HG03064 (cell line): ENCODE measurements around the gene IGIP.

Experiments used
- ATAC-seq: cut with Tn5 transposase; IDR thresholded peaks from one replicate; pipeline ENCODE4 v1.9.1; 2021; ENCODE audit warnings: low read depth; ENCODE audit not compliant: unreplicated experiment

The IGIP gene

DNA sequence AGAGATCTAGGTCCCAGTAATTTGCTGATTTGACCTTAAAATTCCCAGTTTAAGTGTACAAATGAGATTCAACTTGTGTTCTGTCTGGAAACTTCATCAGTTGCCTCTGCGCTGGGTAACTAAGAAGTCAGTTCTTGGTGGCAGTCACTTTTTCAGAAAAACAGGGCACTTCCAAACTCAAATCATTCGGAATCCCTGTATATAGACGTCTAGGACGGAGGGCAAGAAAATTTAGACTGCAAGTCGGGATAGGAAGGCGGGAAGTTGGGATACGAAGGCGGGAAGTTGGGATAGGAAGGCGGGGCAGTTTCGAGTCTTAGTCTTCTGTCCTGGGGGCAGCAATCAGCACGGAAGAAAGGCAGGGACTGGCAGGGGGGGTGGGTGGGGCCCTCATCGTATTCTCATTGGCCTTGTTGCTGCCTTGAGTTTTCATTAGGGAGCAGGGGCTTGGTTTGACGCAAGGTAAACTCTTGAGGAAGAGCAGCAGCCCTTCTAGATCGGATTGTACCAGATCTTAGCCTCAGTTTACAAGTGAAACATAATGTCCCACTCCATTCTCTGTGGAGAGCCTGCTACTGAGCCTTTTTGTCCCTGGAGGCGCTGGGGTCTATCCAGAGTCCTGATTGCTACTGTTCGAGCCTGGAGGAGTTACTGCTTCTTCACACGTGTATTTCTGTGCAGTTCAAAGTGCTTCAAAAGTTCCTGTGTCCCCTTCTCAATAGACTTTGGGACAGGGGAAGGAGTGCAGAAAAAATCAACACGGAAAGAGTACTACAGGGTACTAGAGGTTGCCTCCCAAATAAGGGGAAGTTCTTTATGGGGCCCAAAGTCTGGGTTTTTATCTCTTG is 14.5 kb upstream of the IGIP start:
- ATAC-seq = no peak

DNA sequence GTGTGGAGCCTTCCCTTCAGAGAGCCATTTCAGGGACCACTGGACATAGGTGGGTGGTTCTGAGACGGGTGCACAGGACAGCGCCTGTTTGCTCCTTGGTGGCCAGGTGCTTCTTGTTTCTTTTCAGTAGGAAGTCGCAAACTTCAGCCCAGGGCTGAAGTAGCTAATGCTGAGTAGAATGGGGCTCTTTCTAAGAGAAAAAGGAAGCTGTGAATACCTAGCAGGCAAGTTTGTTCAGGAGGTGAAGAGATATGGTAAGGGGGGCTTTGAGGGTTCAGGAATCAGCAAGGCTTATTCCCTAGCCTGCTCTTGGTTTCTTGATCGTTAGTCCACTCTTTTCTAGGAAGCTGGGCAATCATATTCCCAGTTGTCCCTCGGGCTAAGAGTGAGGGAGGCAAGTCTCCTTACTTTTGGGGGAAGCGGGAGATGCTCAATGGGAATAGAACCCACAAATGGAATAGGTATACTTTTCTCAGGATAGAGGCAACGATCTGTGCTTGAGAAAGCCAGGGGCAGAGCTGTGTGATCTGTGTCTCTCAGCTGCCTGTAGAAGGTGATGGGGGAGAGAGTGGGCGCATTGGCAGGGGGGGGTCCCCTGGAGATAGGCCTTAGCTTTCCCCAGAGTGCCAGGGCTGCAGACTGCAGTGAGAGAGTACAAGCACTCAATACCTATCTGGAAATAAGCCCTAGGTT is 13.7 kb upstream of the IGIP start:
- no peak for ATAC-seq

DNA sequence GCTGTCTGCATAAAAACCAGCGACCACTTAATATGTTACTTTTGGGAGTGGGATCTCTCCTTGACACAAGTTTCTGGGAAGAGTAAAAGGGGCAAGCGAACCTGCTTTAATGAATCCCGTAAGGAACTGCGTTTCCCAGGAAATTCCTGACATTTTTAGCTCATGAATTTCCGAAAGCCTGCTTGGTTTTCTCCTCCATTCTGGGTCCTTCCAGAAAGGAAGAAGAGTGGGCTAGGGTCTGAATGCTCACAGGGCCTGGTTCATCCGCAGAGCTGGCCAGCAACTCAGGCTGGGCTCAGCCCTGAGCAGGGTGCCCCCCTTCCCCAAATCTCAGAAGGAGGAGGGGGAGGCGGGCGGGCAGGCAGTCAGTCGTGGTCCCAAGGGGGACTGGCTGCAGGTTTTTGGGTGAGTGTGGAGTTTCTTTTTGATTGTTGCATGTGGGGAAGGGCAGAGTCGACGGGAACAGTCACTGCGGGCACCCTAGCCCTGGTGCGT is 13.0 kb upstream of the IGIP start:
- ATAC-seq = no peak

DNA sequence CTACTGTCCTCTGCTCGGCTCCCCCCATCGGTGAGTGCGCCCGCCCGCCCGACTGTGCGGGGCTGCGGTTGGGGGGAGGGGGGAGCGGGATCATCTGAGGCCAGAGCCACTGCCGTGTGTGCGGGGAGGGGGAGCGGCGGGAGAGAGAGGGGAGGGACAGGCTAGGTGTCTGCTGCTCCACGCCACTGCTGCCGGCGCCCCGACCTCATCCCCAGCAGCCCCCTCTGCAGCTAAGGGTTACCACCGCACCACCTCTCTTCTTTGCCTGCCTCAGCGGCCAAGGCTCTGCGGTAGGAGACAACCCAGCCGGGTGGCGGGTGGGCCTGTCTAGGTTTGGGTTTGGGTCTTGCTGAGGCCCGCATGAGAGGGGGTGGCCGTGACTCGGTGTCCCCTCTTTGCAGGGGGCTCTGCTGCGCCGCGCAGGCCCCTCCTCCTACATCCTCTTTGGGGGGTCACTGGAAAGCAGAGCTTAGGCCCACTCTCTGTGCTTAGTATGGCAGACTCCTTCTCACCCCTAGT is 12.5 kb upstream of the IGIP start:
- no peak for ATAC-seq

DNA sequence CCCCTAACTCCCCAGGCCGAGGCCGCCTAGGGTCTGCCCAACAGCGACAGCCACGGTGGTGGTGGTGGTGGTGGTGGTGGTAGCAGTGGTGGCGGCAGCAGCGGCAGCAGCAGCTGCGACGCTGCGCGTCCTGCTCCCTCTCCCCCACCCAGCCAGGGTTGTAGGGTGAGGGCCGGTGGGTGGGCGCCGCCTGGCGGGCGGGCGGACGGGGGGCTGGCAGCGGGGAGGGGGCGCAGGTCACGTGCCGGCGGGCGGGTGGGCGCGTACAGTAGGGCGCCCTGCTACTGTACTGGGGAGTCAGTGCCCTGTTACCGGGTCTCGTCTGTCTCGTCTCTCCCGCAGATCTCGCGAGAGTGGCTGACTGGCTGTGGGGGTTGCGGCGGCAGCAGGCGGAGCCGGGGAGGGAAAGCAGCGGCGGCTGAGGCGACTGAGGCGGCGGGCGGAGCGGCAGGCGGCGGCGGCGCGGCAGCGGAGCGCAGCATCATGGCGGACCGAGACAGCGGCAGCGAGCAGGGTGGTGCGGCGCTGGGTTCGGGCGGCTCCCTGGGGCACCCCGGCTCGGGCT is 12.0 kb upstream of the IGIP start, which contains the start of gene PURA:
TSS of gene PURA (plus strand) at position 411 of the 565 bp plus-strand sequence. CDS start at position 484, 73 bp downstream.
- peak; percentile 87 for ATAC-seq

DNA sequence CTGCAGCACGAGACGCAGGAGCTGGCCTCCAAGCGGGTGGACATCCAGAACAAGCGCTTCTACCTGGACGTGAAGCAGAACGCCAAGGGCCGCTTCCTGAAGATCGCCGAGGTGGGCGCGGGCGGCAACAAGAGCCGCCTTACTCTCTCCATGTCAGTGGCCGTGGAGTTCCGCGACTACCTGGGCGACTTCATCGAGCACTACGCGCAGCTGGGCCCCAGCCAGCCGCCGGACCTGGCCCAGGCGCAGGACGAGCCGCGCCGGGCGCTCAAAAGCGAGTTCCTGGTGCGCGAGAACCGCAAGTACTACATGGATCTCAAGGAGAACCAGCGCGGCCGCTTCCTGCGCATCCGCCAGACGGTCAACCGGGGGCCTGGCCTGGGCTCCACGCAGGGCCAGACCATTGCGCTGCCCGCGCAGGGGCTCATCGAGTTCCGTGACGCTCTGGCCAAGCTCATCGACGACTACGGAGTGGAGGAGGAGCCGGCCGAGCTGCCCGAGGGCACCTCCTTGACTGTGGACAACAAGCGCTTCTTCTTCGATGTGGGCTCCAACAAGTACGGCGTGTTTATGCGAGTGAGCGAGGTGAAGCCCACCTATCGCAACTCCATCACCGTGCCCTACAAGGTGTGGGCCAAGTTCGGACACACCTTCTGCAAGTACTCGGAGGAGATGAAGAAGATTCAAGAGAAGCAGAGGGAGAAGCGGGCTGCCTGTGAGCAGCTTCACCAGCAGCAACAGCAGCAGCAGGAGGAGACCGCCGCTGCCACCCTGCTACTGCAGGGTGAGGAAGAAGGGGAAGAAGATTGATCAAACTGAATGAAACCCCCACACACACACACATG is 11.2 kb upstream of the IGIP start:
- ATAC-seq = peak; percentile 34

DNA sequence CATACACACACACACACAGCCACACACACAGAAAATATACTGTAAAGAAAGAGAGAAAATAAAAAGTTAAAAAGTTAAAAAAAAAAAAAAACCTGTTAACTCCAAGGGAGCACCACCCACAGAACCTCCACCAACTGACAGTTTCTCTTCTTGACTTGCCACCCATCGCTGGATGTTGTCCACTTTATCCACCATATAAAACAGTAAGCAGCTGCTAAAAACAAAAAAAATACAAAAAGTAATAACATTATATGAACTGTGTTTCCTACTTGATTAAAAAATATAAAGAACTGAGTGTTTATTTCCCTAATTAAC is 10.6 kb upstream of the IGIP start:
- ATAC-seq = no peak

DNA sequence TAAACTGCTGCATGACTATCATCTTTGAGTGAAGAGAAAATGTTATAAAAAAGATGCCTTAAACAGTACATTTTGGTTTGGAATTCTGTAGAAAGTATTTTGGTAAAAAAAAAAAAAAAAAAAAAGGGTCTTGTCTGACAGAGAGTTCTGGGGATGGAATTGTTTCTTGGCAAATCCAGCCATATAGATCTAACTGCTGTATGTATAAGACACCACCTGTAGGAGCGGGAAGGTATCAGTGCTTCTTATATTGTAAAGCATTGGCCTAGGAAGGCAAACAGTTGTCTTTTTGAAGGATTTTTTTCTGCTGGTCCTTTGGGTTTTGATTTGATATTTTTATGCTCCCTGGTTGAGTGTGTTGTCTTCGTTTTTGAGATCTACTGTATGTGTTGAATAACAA is 9.0 kb upstream of the IGIP start:
- no peak for ATAC-seq

DNA sequence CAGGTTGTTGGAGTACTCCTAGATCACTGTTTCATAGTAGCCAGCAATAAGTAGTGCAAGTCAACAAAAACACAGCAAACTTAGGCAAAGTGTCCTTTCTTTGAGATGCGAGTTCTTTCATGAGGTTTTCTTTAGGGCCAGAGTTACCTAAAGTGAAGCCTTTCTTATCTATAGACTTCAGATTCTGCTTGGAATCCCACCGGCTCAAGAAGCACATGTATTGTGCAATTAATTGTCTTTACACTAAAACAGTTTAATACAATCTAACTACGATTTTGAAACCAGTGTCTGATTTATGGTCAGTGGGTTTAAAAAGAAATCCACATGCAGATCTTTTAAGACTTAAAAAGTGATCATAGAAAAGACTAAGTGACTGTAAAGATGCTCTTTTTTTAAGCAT is 8.2 kb upstream of the IGIP start:
- ATAC-seq = no peak

DNA sequence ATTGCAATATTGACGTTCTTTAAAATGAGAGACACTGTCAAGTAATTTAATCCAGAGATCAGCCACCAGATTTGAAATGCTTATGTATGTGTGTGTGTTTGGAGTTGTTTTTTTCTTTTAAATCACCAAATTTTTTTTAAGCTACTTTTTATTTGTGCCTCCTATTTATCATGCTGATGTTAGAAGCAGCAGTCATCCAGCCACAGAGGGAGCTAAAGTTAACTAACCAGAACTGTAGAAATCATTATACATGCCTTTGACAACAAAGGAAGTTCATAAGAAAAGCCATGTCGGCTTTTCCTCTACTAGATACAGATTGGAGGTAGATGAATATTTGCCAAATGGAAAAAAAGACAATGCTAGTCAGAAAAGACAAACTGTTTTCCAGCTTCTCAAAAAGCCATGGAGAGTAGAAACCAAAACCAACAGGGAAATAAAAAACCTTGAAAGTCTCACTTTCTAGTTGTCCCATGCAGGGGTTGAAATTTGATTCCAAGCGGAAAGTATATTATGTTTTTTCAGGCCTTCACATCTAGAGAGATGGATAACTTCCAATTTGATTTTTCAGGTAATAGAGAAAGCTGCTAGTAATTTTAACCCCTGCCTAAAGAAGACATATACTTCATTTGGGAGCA is 7.3 kb upstream of the IGIP start:
- no peak for ATAC-seq

DNA sequence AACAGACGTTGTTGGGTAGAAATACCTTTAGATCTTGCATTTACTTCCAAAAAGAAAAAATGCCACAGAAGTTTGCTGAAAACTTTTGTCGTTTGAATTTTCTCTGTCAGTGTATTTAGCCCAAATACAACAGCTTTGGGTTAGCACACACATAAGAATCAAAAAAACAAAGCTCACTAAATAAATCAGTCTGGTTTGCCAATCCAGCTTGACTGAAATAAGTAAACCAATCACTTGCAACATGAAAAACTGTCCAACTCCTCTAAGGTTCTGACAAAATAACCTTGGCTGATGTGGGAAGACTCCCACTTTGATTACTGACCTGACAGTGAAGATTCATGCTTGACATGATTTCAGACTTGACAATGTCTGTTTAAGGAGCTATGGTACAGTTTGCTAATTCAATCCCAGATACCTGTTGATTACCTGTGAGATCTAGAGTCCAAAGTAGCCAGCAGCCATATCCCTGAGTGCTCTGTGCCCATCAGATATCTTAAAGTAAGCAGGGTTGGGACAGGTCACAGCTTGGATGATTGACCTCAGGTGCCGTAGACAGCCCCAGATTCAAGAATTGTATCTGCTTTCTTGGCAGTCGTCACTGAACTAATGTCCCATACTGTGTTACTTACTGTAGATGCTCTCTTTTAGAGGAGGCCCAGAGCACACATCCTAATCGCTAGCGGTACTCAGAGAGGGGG is 727 bp downstream of the IGIP start:
- no peak for ATAC-seq

DNA sequence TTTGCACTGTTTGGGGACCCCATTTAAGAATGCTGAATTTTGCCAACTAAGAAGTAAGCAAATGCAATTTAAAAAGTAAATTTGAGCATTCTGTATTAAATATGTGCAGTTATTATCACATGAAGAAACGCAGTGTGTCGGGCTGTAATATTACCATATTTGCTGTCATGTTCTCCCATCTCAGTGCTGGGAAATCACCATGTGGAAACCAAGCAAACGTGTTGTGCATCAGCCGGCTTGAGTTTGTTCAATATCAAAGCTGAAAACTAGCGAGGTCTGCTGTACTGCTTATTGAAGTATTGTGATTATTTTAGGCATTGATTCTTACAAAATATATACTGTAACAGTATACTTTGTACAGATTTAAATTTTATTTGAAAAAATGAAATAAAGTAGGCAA is 2.6 kb downstream of the IGIP start:
- ATAC-seq = no peak

DNA sequence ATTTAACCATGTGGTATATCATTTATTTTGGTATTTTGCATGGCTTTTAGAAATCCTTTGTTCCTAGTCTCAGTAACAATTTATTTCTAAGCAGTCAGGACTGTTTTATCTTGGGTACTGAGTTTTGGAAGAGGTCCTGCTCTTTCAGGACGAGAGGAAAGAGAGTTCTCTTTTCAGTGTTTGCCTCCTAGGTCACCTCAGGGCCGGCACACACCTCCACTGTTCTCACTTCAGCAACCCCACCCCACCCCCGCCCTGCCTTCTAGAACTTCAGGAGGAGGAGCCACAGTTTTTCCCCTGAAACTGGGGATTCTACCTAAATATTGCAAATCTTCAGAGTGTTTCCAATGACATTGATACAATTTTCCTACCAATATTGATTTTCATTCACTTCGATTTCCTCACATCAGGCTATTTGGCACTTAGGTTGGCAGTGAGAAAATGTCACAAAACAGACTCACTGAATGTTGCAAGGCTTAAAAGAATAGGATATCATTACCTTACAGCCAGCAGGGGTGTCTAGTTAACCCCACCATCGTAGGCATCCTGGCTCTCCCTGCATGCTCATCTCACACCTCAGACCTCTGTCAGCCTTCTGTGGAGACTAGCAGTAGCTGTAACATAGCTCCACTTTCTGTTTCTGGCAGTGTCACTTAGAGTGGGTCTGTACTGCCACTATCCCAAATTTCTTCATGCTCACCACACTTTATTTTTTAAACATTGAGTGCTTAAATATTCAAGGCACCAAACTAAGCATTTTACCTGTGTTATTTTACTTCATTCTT is 5.4 kb downstream of the IGIP start:
- ATAC-seq = no peak

DNA sequence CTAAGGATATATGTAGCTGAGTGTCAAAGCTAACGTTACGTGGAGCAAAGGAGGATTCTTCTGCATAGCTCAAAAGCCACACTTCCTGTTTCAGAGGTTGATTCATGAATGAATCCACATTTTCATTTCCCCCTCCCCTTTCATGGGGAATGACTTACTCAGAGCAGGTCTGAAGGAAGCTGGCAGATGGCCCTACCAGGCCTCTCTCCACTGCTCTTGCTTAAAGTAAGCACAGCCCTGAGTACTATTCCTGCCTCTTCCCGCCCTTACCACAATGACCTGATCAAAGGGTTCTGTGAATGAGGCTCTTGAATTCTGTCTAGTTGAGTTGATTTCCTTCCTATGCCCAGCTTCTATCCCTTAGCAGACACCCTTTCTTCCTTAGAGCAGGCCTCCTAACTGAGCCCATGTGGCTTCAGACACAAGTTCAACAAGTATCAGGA is 6.3 kb downstream of the IGIP start:
- ATAC-seq = no peak

DNA sequence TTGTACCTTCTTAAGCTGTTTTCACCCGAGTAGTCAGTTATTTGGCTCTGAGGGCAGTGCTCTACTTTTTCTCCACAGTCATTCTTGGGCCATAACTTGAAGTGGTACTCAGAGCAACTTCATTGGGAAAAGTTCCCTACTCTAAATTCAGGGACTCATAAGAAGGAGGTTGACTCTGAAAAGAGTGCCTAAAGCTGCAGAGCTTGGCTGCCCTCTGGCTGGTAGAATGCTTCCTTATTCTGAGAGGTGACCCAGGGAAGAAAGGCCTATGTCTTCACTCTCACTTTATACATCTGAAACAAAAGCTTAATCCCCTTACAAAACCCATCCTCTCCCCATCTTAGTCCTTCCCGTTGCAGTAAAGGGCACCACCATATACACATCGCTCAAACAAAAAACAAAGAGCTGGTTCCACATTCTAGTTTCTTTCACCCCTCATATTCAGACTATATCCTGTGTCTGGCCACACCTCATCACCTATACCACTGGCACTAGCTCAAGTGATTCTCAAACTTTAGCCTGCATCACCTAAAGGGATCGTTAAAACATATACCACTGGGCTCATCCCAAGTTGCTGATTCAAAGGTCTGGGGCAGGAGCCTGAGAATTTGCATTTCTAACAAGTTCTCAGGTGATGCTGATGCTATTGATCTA is 7.9 kb downstream of the IGIP start:
- no peak for ATAC-seq

DNA sequence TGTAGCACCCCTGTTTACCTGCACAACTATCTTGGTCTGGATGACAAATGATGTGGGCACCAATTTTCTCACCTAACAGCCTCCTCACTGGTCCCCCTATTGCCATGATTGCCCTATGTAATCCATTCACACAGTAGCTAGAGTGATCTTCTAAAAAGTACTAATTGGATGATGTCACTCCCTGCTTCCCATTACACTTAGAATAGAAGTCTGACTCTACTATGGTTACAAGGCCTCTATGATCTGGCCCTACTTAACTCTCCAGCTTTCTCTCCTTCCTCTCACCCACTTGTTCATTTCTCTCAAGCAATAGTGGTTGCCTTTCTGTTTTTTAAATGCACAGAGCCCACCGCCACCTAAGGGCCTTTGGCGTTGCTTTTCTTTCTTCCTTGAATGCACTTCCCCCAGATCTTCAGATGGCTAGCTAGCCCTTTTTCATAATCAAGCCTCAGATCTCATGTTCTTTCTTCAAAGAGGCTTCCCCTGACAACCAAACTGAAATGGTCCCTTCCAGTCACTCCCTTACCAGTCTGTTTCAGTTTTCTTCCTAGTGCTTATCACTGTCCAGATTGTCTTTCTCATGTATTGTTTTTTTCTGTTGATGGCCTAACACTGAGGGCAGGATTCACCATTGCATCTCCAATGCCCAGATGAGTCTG is 8.7 kb downstream of the IGIP start:
- no peak for ATAC-seq

DNA sequence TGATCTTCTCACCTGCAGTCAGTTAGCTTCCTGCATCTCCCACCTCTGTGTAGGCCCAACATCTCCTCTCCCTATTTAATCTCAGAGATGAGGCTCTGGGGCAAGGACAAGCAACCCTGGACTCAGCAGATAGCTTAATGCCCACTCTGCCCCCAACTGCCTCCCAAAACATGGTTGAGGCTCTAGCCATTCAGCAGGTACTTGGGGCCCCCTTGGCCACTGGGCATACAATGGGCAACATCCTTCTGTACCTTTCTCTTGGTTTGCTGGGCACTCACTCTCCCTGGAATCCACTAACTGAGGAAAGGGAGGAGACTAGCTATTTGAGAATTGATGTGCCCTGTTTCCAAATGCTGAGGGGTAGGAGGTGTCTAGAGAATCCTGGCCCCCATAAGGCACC is 9.4 kb downstream of the IGIP start:
- no peak for ATAC-seq

DNA sequence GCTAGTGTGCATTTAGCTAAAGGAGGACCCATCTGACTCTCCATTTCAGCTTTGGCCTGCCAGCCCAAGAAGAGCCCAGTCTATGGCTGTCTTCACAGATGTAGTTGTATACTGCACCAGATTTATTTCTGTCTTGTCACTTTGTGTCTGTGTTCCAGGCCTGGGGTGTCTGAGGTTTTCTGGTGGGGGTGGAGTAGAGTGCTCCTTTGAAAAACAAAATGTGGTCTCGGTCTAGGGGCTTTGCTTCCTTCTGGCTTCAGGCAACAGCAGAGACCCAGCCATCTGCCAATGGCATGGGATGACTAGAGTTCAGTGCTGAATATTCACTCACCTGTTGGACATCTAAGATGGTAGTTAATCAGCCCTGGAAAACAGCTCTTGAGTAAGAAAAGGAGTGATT is 10.9 kb downstream of the IGIP start:
- ATAC-seq = no peak
